ENCODE data around the gene AKNAD1.

DNA sequence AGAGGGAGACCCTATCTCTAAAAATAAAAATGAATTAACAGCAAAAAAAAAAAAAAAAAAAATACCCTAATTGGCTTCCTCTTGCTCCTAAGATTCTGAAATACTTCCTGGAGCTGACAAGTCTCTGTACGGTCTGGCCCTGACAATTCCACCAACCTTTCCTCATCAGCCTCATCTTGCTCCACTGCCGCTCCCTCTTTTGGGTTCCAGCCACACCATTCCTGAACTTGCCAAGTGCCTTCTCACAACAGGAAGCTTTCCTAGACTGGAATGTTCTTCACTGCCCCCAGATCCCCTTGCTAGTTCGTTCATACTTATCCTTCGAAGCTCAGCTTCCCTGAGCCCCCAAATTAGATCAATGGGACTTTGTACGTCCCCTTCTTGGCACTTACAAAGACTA is 37.0 kb downstream of the AKNAD1 start:
- TF ChIP-seq, protein P1, sequence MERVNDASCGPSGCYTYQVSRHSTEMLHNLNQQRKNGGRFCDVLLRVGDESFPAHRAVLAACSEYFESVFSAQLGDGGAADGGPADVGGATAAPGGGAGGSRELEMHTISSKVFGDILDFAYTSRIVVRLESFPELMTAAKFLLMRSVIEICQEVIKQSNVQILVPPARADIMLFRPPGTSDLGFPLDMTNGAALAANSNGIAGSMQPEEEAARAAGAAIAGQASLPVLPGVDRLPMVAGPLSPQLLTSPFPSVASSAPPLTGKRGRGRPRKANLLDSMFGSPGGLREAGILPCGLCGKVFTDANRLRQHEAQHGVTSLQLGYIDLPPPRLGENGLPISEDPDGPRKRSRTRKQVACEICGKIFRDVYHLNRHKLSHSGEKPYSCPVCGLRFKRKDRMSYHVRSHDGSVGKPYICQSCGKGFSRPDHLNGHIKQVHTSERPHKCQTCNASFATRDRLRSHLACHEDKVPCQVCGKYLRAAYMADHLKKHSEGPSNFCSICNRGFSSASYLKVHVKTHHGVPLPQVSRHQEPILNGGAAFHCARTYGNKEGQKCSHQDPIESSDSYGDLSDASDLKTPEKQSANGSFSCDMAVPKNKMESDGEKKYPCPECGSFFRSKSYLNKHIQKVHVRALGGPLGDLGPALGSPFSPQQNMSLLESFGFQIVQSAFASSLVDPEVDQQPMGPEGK (CRISPR knock-in tag; IDR thresholded peaks at IDR 0.05; ENCODE audit: borderline replicate concordance): no peak
- TF ChIP-seq, protein P2, sequence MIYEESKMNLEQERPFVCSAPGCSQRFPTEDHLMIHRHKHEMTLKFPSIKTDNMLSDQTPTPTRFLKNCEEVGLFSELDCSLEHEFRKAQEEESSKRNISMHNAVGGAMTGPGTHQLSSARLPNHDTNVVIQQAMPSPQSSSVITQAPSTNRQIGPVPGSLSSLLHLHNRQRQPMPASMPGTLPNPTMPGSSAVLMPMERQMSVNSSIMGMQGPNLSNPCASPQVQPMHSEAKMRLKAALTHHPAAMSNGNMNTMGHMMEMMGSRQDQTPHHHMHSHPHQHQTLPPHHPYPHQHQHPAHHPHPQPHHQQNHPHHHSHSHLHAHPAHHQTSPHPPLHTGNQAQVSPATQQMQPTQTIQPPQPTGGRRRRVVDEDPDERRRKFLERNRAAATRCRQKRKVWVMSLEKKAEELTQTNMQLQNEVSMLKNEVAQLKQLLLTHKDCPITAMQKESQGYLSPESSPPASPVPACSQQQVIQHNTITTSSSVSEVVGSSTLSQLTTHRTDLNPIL (CRISPR knock-in tag; IDR thresholded peaks at IDR 0.05; ENCODE audit: low read depth): no peak
- no peak for TF ChIP-seq TCF4 (CRISPR knock-in tag; IDR thresholded peaks at IDR 0.05; ENCODE audit: borderline replicate concordance)
- TF ChIP-seq ZFP30 (CRISPR knock-in tag; IDR thresholded peaks at IDR 0.05): no peak
